ENCODE data around the gene PEAR1.

The PEAR1 gene, protein sequence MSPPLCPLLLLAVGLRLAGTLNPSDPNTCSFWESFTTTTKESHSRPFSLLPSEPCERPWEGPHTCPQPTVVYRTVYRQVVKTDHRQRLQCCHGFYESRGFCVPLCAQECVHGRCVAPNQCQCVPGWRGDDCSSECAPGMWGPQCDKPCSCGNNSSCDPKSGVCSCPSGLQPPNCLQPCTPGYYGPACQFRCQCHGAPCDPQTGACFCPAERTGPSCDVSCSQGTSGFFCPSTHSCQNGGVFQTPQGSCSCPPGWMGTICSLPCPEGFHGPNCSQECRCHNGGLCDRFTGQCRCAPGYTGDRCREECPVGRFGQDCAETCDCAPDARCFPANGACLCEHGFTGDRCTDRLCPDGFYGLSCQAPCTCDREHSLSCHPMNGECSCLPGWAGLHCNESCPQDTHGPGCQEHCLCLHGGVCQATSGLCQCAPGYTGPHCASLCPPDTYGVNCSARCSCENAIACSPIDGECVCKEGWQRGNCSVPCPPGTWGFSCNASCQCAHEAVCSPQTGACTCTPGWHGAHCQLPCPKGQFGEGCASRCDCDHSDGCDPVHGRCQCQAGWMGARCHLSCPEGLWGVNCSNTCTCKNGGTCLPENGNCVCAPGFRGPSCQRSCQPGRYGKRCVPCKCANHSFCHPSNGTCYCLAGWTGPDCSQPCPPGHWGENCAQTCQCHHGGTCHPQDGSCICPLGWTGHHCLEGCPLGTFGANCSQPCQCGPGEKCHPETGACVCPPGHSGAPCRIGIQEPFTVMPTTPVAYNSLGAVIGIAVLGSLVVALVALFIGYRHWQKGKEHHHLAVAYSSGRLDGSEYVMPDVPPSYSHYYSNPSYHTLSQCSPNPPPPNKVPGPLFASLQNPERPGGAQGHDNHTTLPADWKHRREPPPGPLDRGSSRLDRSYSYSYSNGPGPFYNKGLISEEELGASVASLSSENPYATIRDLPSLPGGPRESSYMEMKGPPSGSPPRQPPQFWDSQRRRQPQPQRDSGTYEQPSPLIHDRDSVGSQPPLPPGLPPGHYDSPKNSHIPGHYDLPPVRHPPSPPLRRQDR

DNA sequence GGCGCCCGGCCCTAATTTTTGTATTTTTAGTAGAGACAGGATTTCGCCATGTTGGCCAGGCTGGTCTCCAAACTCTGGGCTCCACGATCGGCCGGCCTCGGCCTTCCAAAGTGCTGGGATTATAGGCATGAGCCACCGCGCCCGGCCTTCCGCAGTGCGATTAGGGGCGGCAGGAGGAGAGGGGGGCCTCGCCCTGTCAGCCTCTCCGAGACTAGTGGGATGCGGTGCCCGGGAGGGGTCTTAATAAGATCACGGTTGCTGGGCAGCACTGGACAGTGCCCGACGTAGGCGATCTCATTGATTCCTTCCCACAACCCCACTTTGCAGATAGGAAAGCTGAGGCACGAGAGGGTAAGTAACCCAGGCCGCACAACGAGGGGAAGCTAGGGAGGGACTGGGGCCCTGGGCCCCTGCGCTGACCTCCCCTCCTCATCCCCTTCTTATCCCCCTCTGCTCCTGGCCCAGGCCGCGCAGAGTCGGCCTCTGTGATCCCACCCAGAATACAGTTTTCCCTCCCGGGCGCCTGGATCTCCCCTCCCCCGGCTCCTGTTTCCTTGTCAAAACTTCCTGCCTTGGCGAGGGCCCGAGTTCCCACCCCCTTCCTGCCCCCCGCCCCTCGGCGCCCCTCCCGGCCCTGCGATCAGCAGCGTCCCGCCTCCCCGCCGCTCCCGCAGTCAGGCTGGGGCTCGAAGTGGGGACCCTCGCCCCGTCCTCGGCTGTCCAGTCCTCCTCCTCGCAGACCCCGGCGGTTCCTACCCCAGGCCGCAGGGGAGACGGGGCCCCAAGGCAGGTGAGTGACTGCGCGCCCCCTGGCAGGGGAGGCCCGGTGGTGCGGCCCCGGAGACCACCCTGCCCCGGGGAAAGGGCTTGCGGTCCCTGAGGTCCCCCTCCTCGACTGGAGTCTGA lies at the start of gene PEAR1:
TSS of gene PEAR1 (plus strand) at position 671 of the 906 bp plus-strand sequence. CDS start 10,209 bp downstream, outside the sequence.
- no peak for DNase-seq (ENCODE audit: low spot score)

DNA sequence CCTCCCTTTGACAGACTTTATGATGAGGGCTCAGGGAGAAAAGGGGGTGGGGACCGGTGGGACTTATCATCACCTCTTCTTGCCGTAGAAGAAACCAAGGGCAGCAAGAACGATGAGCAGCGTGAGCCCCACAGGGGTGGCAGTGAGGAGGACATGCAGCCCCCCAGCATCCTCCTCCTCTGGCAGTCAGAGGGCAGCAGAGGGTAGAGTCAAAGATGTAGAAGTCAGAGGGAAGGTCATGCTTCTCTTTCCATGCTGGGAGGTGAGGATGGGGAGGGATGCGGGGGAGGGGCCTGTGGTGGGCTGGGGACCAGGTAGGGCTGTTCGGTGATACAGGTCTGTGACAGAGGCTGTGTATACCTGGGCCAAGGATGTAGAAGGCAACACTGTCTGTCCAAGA lies 49.4 kb upstream of the PEAR1 start:
- no peak for DNase-seq (ENCODE audit: low spot score)

DNA sequence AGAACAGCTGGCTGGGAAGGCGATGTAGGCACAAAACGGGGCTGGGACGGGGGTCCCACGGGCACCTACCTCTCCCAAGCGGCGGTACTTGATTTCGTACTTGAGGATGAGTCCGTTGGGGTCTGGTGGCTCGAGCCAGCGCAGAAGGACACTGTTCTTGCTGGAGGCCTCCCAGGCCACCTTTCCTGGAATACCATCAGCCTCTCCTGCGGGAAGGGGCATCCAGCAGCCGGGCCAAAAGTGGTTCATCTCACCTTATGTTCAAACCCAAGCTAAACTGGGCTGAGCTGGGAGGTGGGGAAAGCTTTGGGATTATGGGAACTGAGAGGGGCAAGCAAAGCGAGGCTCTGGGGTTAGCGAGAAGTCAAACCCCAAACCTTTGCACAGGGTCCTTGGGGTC lies 48.9 kb upstream of the PEAR1 start:
- DNase-seq (ENCODE audit: low spot score) = no peak

DNA sequence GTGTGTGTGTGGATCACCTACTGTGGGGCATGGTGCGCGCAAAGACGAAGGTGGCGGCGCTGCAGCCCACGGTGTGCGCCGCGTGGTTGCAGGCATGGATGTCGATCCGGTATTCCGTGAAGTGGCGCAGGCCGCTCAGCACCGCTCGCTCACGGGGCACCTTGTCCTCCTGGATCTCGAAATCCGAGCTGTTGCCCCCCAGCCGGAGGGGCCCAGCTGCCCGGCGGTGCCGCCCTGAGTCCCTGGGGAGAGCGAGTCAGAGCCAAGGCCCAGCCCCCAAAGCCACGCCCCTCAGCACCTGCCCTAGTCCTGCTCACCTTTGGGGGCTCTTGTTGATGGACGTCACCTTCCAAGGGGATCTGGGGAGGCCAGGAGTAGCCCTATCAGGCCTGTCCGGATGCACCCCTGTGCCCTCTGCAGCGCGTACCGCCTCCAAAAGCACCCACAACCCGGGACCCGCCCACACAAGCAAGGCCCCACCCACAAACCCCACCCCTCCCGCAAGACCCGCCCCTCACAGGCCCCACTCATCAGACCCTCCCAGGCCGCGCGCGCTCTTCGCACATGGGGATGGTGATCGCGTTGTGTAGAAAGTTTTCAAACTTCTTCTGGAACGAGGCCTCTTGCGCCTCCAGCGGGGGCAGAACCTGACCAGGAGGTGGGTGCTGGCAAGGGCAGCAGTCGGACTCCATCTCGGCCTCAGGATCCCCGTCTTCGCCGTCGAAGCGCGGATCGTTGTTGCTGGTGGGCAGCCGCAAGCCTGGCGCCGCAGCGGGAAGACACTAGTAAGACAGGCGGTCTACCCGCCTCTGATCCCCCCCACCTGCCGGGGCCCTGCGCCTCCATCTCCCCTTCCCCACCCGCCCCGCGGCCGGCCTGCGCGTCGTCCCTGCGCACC lies 48.2 kb upstream of the PEAR1 start:
- DNase-seq (ENCODE audit: low spot score) = no peak

DNA sequence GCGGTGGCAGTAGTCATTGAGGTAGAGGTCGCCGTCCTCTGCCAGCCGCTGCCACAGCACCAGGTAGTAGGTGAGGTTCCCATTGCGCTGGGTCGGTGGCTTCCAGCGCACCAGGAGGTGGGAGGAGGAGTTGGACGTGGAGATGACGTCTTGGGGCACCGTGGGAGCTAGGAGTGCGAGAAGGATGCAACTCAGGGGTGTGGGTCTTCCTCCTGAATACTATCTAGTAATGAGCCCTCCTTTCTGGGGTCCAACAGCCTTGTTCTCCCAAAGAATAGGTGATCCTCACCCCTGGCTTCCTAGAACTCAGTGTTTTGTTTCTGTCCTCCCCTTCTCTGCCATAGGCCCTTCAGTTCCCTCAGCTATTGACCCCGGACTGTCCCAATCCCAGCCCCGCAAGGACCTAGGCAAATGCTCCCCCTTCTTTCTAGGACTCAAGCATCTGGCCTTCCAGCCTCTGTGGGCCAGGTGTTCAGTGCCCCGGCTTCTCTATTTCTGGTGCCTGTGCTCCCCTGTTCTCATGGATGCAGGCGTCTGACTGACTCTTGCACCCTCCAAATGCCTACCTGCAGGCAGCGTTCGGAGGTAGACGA lies 47.5 kb upstream of the PEAR1 start:
- DNase-seq (ENCODE audit: low spot score) = no peak

DNA sequence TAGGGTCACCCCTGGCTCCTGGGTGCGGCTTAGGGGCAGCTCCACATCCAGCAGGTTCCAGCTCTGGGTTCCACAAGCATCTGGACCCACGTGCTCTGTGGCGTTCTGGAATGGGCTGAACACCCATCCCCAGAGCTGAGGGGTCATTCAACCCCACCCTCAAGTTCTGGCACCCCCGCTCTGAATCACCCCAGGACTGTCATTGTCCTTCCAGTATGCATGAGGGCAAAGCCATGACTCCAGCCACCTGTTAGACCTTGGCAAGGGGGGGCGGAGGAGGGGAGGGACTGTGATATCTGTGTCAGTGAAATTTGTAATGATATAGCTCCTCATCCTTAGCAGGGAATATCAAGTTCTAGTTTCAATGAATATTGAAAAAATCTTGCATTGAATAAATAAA lies 46.9 kb upstream of the PEAR1 start:
- DNase-seq (ENCODE audit: low spot score) = no peak

DNA sequence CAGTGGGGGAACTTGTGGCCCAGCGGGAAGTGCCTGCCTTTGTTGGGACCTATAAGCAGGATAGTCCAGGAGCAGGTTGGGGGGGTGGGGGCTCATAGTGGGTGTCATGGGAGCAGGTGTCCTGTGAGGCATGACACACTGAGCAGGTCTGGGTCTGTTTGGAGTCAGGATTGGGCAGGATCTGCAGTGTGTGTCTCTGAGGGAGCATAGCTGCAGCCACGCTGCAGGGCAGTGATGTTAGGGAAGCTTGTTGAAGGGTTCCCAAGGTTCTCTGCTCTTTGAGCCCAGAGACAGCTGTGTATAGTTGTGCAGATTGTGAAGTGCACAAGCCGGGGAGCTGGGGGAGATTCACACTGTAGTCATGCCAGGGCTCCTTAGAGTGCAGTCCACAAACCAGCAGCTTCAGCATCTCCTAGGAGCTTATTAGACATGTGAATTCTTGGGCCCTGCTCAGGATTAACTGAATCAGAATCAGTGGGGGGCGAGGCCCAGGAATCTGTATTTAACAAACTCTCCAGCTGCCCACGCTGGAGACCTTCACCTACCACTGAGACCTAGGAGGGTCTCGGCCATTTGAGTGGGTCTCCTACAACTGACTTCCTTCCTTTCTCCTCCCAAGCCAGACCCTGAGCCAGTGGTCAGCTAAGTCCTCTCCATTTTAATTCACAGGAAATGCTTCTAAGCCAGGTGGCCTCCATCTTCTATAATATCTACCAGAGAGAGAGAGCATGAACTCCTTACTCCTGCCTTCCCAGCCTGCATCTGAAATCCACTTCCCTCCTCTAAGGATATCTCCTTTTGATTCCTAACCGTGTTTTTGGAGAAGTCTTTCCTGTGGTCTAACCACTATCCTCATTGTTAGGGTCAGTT lies 45.7 kb upstream of the PEAR1 start:
- DNase-seq (ENCODE audit: low spot score) = no peak

DNA sequence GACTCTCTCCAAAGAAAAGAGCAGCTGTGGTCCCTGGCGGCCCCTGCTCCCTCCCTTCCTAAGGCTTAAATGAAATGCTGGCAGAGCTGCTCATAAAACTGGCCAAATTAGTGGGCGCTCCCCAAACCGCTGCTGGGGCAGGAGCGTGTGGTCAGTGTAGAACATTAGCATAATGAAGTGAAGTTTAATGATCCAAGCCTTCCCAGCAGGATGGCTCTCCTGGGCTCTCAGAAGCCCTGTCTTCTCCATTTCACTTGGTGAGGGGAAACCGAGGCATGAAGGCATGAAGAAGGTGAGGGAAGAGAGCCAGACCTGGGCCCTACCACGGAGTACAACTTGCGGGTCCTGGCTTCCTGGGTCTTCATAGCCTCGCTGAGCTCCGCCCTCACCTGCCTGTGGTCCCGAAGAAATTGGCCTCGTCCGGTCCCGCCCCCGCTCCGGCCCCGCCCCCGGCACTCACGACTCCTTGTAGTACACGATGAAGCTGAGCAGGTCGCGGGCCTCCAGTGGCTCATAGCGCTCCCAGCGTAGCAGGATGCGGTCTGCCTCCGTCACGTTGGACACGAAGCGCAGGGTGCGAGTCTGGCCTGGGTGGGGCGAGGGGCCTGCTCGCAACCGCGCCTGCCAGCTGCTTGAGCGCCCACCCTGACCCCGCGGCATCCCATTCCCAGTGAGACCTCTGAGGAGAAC lies 44.9 kb upstream of the PEAR1 start:
- DNase-seq (ENCODE audit: low spot score) = no peak

DNA sequence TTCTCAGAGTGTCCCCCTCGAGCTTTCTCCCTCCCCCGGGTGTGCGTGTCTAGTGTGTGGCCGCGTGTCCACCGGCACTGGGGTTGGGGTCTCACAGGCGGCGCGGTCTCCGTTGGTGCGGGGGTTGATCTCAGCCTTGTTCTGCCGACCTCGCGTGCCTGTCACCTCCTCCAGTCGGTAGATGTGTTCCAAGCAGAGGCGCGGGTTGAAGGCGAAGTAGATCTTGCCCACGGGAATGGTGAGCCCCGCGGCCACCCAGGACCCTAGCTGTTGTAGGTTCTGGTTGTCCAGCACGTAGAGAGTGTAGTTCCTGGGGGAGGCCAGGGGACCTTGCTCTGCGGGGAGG lies 44.4 kb upstream of the PEAR1 start:
- DNase-seq (ENCODE audit: low spot score) = no peak

DNA sequence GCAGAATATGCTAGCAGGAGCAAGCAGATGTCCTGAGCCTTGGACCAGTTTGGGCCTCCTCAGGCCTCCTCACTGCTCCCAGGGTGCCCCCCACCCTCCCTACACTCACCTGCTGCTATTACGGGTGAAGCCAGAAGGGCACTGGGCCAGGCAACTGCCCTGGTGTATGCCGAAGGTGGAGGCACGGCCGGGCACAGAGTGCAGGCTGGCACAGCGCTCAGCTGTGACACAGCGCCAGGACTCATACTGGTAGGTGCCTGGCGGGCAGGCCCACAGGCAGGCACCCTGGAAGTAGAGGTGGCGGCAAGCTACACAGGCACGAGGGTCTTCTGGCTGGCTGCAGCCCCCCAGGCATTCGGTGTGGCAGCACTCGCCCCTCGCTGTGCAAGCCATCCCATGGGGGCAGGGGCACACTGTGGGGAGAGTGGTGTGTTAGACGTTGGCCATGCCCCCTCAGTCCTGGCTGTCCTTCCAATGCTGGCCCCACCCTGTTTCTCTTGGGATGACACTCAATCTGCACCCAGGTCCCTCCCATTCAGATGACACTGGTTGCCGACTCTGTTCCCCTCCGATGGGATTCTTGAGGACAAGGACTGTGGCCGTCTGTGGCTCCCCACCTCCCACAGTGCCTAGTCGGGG lies 41.6 kb upstream of the PEAR1 start:
- DNase-seq (ENCODE audit: low spot score) = no peak

DNA sequence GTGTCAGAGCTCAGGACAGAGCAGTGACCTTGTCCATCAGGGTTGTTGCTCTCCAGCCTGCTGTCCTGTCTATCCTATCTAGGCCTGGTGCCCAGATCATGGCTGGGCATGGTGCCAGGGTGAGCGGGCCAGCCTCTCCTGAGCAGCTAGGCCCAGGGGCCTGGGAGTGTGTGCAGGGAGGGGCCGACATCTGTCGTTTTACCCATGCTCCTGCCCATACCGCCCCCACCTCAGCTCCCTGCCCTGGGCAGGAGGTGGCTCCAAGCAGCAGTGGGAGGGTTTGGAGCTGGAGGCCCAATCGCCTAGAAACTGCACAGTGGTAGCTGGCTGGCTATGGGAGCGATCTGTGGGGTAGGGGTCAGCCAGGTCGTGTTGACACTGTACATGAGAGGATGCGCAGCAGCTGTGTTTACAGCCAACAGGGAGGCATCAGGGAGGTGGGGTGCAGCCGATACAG lies 41.1 kb upstream of the PEAR1 start:
- no peak for DNase-seq (ENCODE audit: low spot score)

DNA sequence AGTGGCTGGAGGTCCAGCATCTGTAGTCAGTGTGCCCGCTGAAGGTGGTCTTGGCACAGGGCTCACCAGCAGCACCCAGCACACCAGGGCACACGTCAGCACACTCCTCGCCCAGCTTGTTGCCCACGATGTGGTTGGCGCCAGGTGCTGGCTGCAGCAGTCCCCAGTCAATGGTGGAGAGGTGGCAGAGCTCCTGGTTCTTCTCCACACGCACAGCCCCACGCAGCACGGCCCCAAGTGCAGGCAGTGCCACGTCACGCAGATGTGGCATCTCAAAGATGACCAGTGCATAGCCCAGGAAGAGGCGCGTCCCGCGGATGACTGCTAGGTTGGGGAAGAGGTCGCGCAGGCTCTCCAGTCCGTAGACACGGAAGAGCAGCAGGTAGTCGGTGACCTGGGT lies 39.8 kb upstream of the PEAR1 start:
- no peak for DNase-seq (ENCODE audit: low spot score)

DNA sequence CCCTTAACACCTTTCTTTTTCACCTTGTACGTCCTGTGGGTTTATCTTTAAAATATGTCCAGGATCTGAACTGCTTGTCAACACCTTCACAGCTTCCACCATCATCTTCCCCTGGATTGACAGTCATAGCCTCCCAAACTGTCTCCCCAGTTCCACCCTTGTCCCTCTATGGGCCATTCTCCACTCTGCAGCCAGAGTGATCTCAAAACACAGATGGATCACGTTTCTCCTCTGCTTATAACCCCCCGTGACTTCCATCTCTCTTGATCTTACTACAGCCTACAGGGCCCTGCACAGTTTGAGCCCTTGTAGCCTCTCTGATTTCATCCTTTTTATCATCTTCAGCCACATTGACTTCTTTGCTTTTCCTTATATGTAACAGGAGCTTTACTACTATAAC lies 38.9 kb upstream of the PEAR1 start:
- no peak for DNase-seq (ENCODE audit: low spot score)

DNA sequence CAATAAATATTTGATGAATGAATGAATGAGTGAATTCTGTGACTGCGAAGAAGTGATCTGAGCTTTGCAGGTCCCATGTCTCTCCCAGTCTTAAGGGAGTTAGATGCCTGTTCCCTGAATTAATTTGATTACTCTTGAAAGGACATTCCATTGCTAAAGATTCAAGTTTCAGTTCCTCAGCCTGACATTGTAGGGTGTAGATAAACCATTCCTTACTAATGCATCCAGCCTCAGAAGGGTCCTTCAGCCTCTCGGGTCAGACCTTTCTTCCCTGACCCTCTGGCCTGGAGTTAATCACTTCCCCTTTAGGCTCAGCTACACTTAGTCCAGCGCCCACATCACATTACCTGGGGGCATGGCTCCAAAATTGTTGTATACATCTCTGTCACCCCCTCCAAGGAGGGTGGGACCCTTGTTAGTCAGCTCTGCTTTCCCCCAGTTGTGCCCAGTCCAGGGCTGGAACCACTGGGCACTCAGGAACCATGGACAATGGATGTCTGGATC lies 37.2 kb upstream of the PEAR1 start:
- DNase-seq (ENCODE audit: low spot score) = no peak

DNA sequence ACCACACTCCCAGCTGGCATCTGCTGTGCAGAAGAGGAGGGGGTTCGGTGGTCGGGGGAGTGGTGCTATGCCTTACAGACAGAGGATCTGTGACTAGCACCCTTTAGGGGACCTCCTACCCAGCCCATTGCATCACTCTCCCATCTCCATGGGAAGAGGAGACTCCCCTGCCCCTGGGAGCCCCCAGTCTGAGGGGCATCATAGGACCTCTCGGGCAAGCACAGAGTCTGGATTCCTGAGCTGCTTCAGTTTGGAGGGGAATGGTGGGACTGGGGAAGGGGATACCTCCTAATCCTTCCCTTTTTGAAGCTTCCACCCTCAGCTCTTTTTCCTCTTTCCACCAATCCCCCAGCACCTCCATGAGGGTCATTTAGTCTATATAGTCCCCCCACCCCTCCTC lies 36.0 kb upstream of the PEAR1 start:
- no peak for DNase-seq (ENCODE audit: low spot score)

DNA sequence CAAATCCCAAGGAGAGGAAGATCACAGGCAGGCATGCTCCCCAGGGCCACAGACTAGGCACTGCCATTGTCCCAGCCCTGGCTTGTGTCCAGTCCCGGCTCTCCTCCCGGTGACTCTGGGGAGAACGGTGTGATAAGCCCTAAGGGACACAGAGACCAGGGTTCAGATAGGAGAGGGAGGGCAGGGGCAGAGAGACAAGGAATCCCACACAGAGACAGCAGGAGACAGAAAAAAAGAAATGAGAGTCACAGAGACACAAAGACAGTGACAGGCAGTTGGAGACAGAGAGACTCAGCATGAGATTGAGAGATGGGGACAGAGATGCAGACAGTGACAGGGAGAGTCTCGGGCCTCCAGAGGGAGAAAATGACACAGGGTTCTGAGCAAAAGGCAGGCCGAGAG lies 35.0 kb upstream of the PEAR1 start:
- no peak for DNase-seq (ENCODE audit: low spot score)

DNA sequence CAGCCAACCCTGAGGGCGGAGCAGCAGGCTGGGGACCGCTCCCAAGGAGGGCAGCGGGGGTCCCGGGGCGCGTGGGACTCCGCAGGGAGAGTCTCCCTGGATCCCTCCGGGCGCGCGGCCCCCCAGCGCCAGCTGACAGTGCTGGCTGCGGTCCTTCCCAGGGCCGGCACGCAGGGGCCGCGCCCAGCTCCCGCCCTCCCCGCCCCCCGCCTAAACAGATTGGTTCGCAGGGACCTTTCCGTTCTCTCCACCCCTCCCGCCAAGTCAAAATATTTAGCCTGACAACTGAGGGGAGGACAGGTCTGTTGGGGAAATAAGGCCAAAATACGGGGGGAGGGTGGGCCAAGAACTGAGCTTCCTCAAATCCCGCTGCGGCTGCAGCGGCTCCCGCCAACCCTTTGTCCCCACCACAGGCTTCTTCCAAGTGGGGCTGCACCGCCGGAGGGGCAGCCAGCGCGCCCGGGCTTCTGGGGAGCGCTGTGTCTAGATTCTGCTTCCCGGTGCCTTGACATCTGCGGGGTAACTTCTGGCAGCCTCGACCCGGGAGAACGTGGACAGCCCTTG lies 34.5 kb upstream of the PEAR1 start, which contains the start of gene INSRR:
TSS of gene INSRR (minus strand) at position 159 of the 564 bp plus-strand sequence. CDS start 496 bp downstream, outside the sequence.
- peak; percentile 58 for DNase-seq (ENCODE audit: low spot score)

All from hepatic stellate cell (primary cell).